ENCODE measurements around the gene COTL1. TPM values are rescaled to one million over a fixed set of nuclear protein-coding genes. Genes with fewer than 3 reads are reported as not detected.
A peak's percentile ranks its signal among the peaks of the same experiment; 100 is the strongest.

The COTL1 gene
- total and polyA plus RNA-seq, 9 of the 15 experiments (the other 6 are each of a cell fraction or from before 2014, with no cell fraction given): 27.7 to 185 (median 72.5) TPM

DNA sequence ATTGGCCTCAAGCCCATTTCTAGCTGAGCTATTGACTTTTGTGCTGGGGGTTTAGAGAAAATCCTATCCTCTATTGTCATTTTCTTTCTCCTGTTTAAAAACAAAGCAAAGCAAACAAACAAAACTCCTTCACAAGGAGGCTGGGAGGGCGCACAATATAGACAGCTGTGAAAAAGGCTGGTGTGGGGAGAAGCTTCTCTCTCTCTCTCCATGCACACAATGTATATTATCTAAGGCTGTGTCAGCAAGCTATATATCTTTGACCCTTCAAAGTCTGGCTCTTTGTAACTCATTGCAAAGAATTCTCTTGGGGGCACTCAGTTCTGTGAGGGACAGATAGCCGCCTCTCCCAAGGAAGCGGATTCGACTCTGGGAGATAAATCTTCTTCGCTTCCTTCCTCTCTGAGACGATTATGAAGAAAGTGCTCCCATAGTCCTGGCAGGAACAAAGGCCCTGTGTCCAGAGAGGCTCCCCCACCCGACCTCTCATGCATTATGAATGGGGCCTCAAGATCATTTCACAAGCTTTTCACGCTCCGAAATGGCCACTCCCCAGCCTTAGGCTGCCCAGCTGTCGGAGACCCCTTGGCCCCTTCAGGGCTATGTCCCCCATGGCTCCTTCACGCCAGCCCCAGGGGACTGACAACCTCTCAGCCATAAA lies 80.3 kb downstream of the COTL1 start (continued):
- TF ChIP-seq, protein P1, sequence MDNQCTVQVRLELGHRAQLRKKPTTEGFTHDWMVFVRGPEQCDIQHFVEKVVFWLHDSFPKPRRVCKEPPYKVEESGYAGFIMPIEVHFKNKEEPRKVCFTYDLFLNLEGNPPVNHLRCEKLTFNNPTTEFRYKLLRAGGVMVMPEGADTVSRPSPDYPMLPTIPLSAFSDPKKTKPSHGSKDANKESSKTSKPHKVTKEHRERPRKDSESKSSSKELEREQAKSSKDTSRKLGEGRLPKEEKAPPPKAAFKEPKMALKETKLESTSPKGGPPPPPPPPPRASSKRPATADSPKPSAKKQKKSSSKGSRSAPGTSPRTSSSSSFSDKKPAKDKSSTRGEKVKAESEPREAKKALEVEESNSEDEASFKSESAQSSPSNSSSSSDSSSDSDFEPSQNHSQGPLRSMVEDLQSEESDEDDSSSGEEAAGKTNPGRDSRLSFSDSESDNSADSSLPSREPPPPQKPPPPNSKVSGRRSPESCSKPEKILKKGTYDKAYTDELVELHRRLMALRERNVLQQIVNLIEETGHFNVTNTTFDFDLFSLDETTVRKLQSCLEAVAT (IDR thresholded peaks at IDR 0.05): no peak
- TF ChIP-seq TFAM (CRISPR knock-in tag; conservative IDR thresholded peaks at IDR 0.05): no peak
- TF ChIP-seq, protein P2, sequence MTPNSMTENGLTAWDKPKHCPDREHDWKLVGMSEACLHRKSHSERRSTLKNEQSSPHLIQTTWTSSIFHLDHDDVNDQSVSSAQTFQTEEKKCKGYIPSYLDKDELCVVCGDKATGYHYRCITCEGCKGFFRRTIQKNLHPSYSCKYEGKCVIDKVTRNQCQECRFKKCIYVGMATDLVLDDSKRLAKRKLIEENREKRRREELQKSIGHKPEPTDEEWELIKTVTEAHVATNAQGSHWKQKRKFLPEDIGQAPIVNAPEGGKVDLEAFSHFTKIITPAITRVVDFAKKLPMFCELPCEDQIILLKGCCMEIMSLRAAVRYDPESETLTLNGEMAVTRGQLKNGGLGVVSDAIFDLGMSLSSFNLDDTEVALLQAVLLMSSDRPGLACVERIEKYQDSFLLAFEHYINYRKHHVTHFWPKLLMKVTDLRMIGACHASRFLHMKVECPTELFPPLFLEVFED (CRISPR knock-in tag; conservative IDR thresholded peaks at IDR 0.05): no peak
- TF ChIP-seq CBFA2T3 (IDR thresholded peaks at IDR 0.05): peak; percentile 92
- TF ChIP-seq, protein P3, sequence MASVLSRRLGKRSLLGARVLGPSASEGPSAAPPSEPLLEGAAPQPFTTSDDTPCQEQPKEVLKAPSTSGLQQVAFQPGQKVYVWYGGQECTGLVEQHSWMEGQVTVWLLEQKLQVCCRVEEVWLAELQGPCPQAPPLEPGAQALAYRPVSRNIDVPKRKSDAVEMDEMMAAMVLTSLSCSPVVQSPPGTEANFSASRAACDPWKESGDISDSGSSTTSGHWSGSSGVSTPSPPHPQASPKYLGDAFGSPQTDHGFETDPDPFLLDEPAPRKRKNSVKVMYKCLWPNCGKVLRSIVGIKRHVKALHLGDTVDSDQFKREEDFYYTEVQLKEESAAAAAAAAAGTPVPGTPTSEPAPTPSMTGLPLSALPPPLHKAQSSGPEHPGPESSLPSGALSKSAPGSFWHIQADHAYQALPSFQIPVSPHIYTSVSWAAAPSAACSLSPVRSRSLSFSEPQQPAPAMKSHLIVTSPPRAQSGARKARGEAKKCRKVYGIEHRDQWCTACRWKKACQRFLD (CRISPR knock-in tag; IDR thresholded peaks at IDR 0.05): no peak
- TF ChIP-seq ZNF431 (CRISPR knock-in tag; IDR thresholded peaks at IDR 0.05): no peak; the same call in 1 of the 2 replicates
- TF ChIP-seq ZNF239 (CRISPR knock-in tag; IDR thresholded peaks at IDR 0.05): 0 out of 2 replicates have a peak, but pooled peaks have one; percentile 6
- no peak for TF ChIP-seq NFE2L1 (tag; IDR thresholded peaks at IDR 0.05; ENCODE audit: borderline replicate concordance, low read depth)
- TF ChIP-seq, protein P4, sequence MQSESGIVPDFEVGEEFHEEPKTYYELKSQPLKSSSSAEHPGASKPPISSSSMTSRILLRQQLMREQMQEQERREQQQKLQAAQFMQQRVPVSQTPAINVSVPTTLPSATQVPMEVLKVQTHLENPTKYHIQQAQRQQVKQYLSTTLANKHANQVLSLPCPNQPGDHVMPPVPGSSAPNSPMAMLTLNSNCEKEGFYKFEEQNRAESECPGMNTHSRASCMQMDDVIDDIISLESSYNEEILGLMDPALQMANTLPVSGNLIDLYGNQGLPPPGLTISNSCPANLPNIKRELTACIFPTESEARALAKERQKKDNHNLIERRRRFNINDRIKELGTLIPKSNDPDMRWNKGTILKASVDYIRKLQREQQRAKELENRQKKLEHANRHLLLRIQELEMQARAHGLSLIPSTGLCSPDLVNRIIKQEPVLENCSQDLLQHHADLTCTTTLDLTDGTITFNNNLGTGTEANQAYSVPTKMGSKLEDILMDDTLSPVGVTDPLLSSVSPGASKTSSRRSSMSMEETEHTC (IDR thresholded peaks at IDR 0.05): no peak
- TF ChIP-seq NFRKB (IDR thresholded peaks at IDR 0.05; ENCODE audit: low read depth): peak; percentile 89
- TF ChIP-seq CCNT2 (IDR thresholded peaks at IDR 0.05; ENCODE audit: borderline replicate concordance, extremely low read depth, insufficient read length, low read depth, low read length): peak; percentile 62
- TF ChIP-seq, protein P5, sequence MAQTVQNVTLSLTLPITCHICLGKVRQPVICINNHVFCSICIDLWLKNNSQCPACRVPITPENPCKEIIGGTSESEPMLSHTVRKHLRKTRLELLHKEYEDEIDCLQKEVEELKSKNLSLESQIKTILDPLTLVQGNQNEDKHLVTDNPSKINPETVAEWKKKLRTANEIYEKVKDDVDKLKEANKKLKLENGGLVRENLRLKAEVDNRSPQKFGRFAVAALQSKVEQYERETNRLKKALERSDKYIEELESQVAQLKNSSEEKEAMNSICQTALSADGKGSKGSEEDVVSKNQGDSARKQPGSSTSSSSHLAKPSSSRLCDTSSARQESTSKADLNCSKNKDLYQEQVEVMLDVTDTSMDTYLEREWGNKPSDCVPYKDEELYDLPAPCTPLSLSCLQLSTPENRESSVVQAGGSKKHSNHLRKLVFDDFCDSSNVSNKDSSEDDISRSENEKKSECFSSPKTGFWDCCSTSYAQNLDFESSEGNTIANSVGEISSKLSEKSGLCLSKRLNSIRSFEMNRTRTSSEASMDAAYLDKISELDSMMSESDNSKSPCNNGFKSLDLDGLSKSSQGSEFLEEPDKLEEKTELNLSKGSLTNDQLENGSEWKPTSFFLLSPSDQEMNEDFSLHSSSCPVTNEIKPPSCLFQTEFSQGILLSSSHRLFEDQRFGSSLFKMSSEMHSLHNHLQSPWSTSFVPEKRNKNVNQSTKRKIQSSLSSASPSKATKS (CRISPR knock-in tag; IDR thresholded peaks at IDR 0.05): no peak
- TF ChIP-seq, protein P6, sequence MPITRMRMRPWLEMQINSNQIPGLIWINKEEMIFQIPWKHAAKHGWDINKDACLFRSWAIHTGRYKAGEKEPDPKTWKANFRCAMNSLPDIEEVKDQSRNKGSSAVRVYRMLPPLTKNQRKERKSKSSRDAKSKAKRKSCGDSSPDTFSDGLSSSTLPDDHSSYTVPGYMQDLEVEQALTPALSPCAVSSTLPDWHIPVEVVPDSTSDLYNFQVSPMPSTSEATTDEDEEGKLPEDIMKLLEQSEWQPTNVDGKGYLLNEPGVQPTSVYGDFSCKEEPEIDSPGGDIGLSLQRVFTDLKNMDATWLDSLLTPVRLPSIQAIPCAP (CRISPR knock-in tag; IDR thresholded peaks at IDR 0.05; ENCODE audit: borderline replicate concordance): no peak
- TF ChIP-seq, protein P7, sequence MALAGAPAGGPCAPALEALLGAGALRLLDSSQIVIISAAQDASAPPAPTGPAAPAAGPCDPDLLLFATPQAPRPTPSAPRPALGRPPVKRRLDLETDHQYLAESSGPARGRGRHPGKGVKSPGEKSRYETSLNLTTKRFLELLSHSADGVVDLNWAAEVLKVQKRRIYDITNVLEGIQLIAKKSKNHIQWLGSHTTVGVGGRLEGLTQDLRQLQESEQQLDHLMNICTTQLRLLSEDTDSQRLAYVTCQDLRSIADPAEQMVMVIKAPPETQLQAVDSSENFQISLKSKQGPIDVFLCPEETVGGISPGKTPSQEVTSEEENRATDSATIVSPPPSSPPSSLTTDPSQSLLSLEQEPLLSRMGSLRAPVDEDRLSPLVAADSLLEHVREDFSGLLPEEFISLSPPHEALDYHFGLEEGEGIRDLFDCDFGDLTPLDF (CRISPR knock-in tag; IDR thresholded peaks at IDR 0.05): 0 out of 2 replicates have a peak, but pooled peaks have one; percentile 10
- no peak for TF ChIP-seq ZNF124 (CRISPR knock-in tag; IDR thresholded peaks at IDR 0.05)

All from K562 (cell line).